GM23248 (cell line): ENCODE results near the gene ACCS. TPM values are rescaled to one million over a fixed set of nuclear protein-coding genes. Genes with fewer than 3 reads are reported as not detected.

Source experiments
- DNase-seq: peaks from one replicate; pipeline ENCODE4 v3.0.0-alpha.2; 2015
- H2AFZ ChIP-seq: fragments of 200-600 bp; sonication (generic); 2 replicates; pipeline ENCODE4 v1.6.1; 2016; ENCODE audit warnings: antibody characterized with exemption
- H3F3A ChIP-seq: fragments of 200-600 bp; sonication (generic); 2 replicates; pipeline ENCODE4 v1.6.1; 2016; ENCODE audit warnings: mild to moderate bottlenecking, antibody characterized with exemption, mixed run types; ENCODE audit not compliant: insufficient read depth
- H3K27ac ChIP-seq: fragments of 200-600 bp; sonication (generic); 2 replicates; pipeline ENCODE4 v1.5.1; 2016; ENCODE audit warnings: mild to moderate bottlenecking
- H3K27me3 ChIP-seq: fragments of 200-600 bp; sonication (generic); replicated peaks from 2 replicates; pipeline ENCODE4 v1.6.1; 2016; ENCODE audit warnings: mild to moderate bottlenecking; ENCODE audit not compliant: insufficient read depth
- H3K36me3 ChIP-seq: fragments of 200-600 bp; sonication (generic); 2 replicates; pipeline ENCODE4 v1.6.1; 2016; ENCODE audit warnings: low read depth, mild to moderate bottlenecking
- H3K4me1 ChIP-seq: fragments of 200-600 bp; sonication (generic); 2 replicates; pipeline ENCODE4 v1.6.1; 2016; ENCODE audit warnings: mild to moderate bottlenecking; ENCODE audit not compliant: insufficient read depth
- H3K4me2 ChIP-seq: fragments of 200-600 bp; sonication (generic); one replicate; pipeline ENCODE4 v1.6.1; 2016; ENCODE audit warnings: mild to moderate bottlenecking; ENCODE audit not compliant: unreplicated experiment
- H3K4me3 ChIP-seq: fragments of 200-600 bp; sonication (generic); 2 replicates; pipeline ENCODE4 v1.5.1; 2016; ENCODE audit warnings: mild to moderate bottlenecking
- H3K79me2 ChIP-seq: fragments of 200-600 bp; sonication (generic); 2 replicates; pipeline ENCODE4 v1.6.1; 2016; ENCODE audit warnings: mild to moderate bottlenecking; ENCODE audit not compliant: insufficient read depth
- H3K9ac ChIP-seq: fragments of 200-600 bp; sonication (generic); 2 replicates; pipeline ENCODE4 v1.6.1; 2016; ENCODE audit warnings: mild to moderate bottlenecking
- H3K9me2 ChIP-seq: fragments of 200-600 bp; sonication (generic); 2 replicates; pipeline ENCODE4 v1.6.1; 2016; ENCODE audit warnings: mixed run types, mild to moderate bottlenecking, moderate library complexity; ENCODE audit not compliant: insufficient read depth
- H3K9me3 ChIP-seq: fragments of 200-600 bp; sonication (generic); one replicate; pipeline ENCODE4 v1.6.1; 2017; ENCODE audit warnings: low read depth
- H4K20me1 ChIP-seq: fragments of 200-600 bp; sonication (generic); 2 replicates; pipeline ENCODE4 v1.6.0; 2016; ENCODE audit not compliant: insufficient read depth
- EZH2 ChIP-seq: fragments of 200-600 bp; sonication (generic); IDR thresholded peaks from 2 replicates; pipeline ENCODE4 v1.6.1; 2018; ENCODE audit warnings: antibody characterized with exemption, mild to moderate bottlenecking; ENCODE audit not compliant: insufficient read depth, poor library complexity, severe bottlenecking
- EZH2phosphoT487 ChIP-seq: fragments of 200-600 bp; sonication (generic); IDR thresholded peaks from 2 replicates; pipeline ENCODE4 v1.6.1; 2018; ENCODE audit warnings: antibody characterized with exemption, moderate library complexity, mild to moderate bottlenecking, low read depth; ENCODE audit not compliant: insufficient read depth
- WGBS, 2 experiments: methylation state at CpG; one replicate each; pipeline ENCODE4 v1.1.6; 2015 to 2017; ENCODE audit warnings: low lambda C conversion rate in 2 of 2, low coverage in 1 of 2; ENCODE audit errors: missing lambda C conversion rate in 2 of 2; 5-methylcytosine and 5-hydroxymethylcytosine counted together
- in situ Hi-C: fragments of 300-500 bp; cut with MboI; formaldehyde crosslinking; loops from 2 replicates; pipeline ENCODE4 v1.15.0; 2020
- polyA plus RNA-seq: library from polyadenylated mRNA; unstranded; fragments of >200 nt; fragmentation: Nextera tagmentation; extraction: Ambion mirVana; gene quantifications from 2 replicates; pipeline ENCODE4 v1.2.1, GENCODE V29; 2016
- total RNA-seq: library from RNA; depleted of rRNA; stranded (reverse); fragments of >200 nt; shearing (Covaris generic); gene quantifications from 2 replicates; pipeline ENCODE4 v1.2.3, GENCODE V29; 2014

The ACCS gene
- total and polyA plus RNA-seq, 2 experiments from 2014 or later = 13.3 to 13.7 TPM

GRCh38 chr11:44120169-44120568 is 54.1 kb downstream of the ACCS start:
- Histone ChIP-seq H2AFZ (no peak overlapping the region), H3K4me2 (no peak overlapping the region), H3K4me1 (no peaks in the 10 kb centered on the region), H3K9ac (no peak overlapping the region), H3K79me2 (no peaks in the 10 kb centered on the region), H3K4me3 (no peak overlapping the region), H3K27ac (no peak overlapping the region), H4K20me1 (peaks cover 10% of the 10 kb centered on the region; the same call in 1 of the 2 replicates), H3K36me3 (peaks cover 27% of the 10 kb centered on the region), H3K9me2 (no peaks in the 10 kb centered on the region), H3K27me3 (no peaks in the 10 kb centered on the region), H3F3A (no peaks in the 10 kb centered on the region), H3K9me3 (no peaks in the 10 kb centered on the region)
- in situ Hi-C loops = no loop called here
- peak; percentile 25 for DNase-seq
- WGBS, 2 experiments = 69 to 74% methylated on average over 5 of the region's 5 CpGs
- TF ChIP-seq EZH2 (no peak), EZH2phosphoT487 (no peak)

GRCh38 chr11:44125598-44125997 is 59.5 kb downstream of the ACCS start:
- in situ Hi-C loops = no loop called here
- H3K27ac ChIP-seq = no peak overlapping the region
- no peaks in the 10 kb centered on the region for H3F3A ChIP-seq
- H3K4me2 ChIP-seq = no peak overlapping the region
- no peaks in the 10 kb centered on the region for H3K27me3 ChIP-seq
- H3K9ac ChIP-seq = no peak overlapping the region
- DNase-seq = no peak
- peaks cover 15% of the 10 kb centered on the region; the same call in 1 of the 2 replicates for H3K36me3 ChIP-seq
- no peaks in the 10 kb centered on the region for H4K20me1 ChIP-seq
- H3K4me1 ChIP-seq = no peaks in the 10 kb centered on the region
- TF ChIP-seq EZH2phosphoT487 (no peak), EZH2 (no peak)
- no peaks in the 10 kb centered on the region for H3K9me3 ChIP-seq
- no peaks in the 10 kb centered on the region for H3K9me2 ChIP-seq
- H2AFZ ChIP-seq = no peak overlapping the region
- WGBS, 2 experiments = 91 to 95% methylated on average over 4 of the region's 4 CpGs
- H3K79me2 ChIP-seq = no peaks in the 10 kb centered on the region
- H3K4me3 ChIP-seq = no peak overlapping the region

DNA sequence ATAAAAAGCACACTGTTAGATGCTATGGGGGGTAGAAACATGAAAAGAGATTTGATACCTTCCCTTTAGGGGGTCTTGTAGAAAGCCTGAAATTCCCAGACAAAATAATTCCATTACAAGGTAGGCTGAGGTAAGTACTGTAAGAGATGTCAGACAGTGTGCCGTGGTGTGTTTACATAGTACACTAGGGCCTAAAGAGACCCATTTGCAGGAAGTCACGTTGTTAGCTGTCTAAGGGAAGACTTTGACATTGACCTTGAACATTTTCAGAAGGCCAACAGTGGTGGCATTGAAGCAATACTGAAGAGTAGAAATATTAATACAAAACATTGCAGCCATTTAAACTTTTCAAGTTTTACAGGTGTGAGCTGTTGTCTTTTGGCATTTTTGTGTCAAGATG is 60.2 kb downstream of the ACCS start:
- no peak for DNase-seq
- H4K20me1 ChIP-seq = no peaks in the 10 kb centered on the region
- H3K4me3 ChIP-seq = no peak overlapping the region

GRCh38 chr11:44127130-44127529 is 61.1 kb downstream of the ACCS start:
- Histone ChIP-seq H3K4me1 (no peaks in the 10 kb centered on the region), H4K20me1 (no peaks in the 10 kb centered on the region), H3K27ac (no peak overlapping the region), H3F3A (no peaks in the 10 kb centered on the region), H2AFZ (no peak overlapping the region), H3K4me2 (no peak overlapping the region), H3K27me3 (no peaks in the 10 kb centered on the region), H3K36me3 (peaks cover 15% of the 10 kb centered on the region; the same call in 1 of the 2 replicates), H3K79me2 (no peaks in the 10 kb centered on the region), H3K9me2 (no peaks in the 10 kb centered on the region), H3K9ac (no peak overlapping the region), H3K9me3 (no peaks in the 10 kb centered on the region), H3K4me3 (no peak overlapping the region)
- in situ Hi-C loops = no loop called here
- WGBS, 2 experiments = 88 to 89% methylated on average over 8 of the region's 8 CpGs
- no peak for DNase-seq
- no peak for TF ChIP-seq EZH2phosphoT487
- no peak for TF ChIP-seq EZH2

More for the DNA sequence above, 60.2 kb downstream of the ACCS start:
- 98 to 100% methylated on average over 2 of the region's 2 CpGs for WGBS, 2 experiments
- Histone ChIP-seq H3K36me3 (peaks cover 15% of the 10 kb centered on the region; the same call in 1 of the 2 replicates), H3F3A (no peaks in the 10 kb centered on the region), H3K9ac (no peak overlapping the region), H3K27me3 (no peaks in the 10 kb centered on the region), H3K9me2 (no peaks in the 10 kb centered on the region), H3K4me1 (no peaks in the 10 kb centered on the region), H3K9me3 (no peaks in the 10 kb centered on the region), H3K79me2 (no peaks in the 10 kb centered on the region), H3K27ac (no peak overlapping the region), H3K4me2 (no peak overlapping the region), H2AFZ (no peak overlapping the region)
- in situ Hi-C loops = no loop called here
- TF ChIP-seq EZH2 (no peak), EZH2phosphoT487 (no peak)

GRCh38 chr11:44128729-44129128 is 62.7 kb downstream of the ACCS start:
- Histone ChIP-seq H3K36me3 (peaks cover 15% of the 10 kb centered on the region; the same call in 1 of the 2 replicates), H3K4me3 (no peak overlapping the region), H3K79me2 (no peaks in the 10 kb centered on the region), H2AFZ (no peak overlapping the region), H3K9me2 (no peaks in the 10 kb centered on the region), H3K27ac (no peak overlapping the region), H3K9me3 (no peaks in the 10 kb centered on the region), H3K9ac (no peak overlapping the region), H3F3A (no peaks in the 10 kb centered on the region), H3K4me2 (no peak overlapping the region), H3K4me1 (no peaks in the 10 kb centered on the region), H3K27me3 (no peaks in the 10 kb centered on the region), H4K20me1 (no peaks in the 10 kb centered on the region)
- 96 to 98% methylated on average over 3 of the region's 3 CpGs for WGBS, 2 experiments
- in situ Hi-C loops = no loop called here
- TF ChIP-seq EZH2 (no peak), EZH2phosphoT487 (no peak)
- DNase-seq = no peak
